Fibroblast of lung (primary cell): Measurements from ENCODE around the gene CYP2S1. TPM values are rescaled to one million over a fixed set of nuclear protein-coding genes. Genes with fewer than 3 reads are reported as not detected.
"Not testable (repeated sequence)": the region's sequence is repeated elsewhere in the genome, so short reads cannot be mapped to it uniquely, and the experiment has no call there.

Experiments
- DNase-seq, 2 donors: peaks; one replicate each; pipeline versions ENCODE4 v3.0.0 to v3.0.0-alpha.2; 2010; ENCODE audit warnings: low read depth in 2 of 2
- H2AFZ ChIP-seq: 2 replicates; pipeline ENCODE4 v1.5.1; 2012; ENCODE audit warnings: low read length, control low read depth, inconsistent platforms
- H3K27ac ChIP-seq: 2 replicates; pipeline ENCODE4 v1.5.1; 2011; ENCODE audit warnings: low read length, control low read depth; ENCODE audit not compliant: insufficient read depth
- H3K27me3 ChIP-seq: 2 replicates; pipeline ENCODE4 v1.5.1; 2011; ENCODE audit warnings: mild to moderate bottlenecking, low read length; ENCODE audit not compliant: control insufficient read depth, insufficient read depth
- H3K36me3 ChIP-seq: 2 replicates; pipeline ENCODE4 v1.5.1; 2011; ENCODE audit warnings: low read length; ENCODE audit not compliant: control insufficient read depth, insufficient read depth
- H3K4me1 ChIP-seq: 2 replicates; pipeline ENCODE4 v1.5.1; 2011; ENCODE audit warnings: low read length; ENCODE audit not compliant: control insufficient read depth, insufficient read depth; ENCODE audit errors: extremely low read depth
- H3K4me2 ChIP-seq: 2 replicates; pipeline ENCODE4 v1.5.1; 2011; ENCODE audit warnings: low read length, control low read depth; ENCODE audit not compliant: insufficient read depth; ENCODE audit errors: extremely low read depth
- H3K4me3 ChIP-seq, 4 experiments: fragments of 200-600 bp in 1 of 4; sonication (generic) in 1 of 4; replicated peaks in 1 of 4; 2 replicates each; pipeline ENCODE4 v1.5.1; 2011 to 2016; ENCODE audit warnings: low read length in 4 of 4, low read depth in 3 of 4, mild to moderate bottlenecking in 3 of 4, control low read depth in 2 of 4, inconsistent platforms in 1 of 4, mixed read lengths in 1 of 4; ENCODE audit not compliant: insufficient read depth in 1 of 4; ENCODE audit errors: control extremely low read depth in 1 of 4
- H3K79me2 ChIP-seq: 2 replicates; pipeline ENCODE4 v1.5.1; 2012; ENCODE audit warnings: mild to moderate bottlenecking, low read length, inconsistent platforms; ENCODE audit not compliant: control insufficient read depth, insufficient read depth
- H3K9ac ChIP-seq: 2 replicates; pipeline ENCODE4 v1.5.1; 2011; ENCODE audit warnings: mild to moderate bottlenecking, low read length, control low read depth; ENCODE audit not compliant: insufficient read depth
- H3K9me3 ChIP-seq: 2 replicates; pipeline ENCODE4 v1.5.1; 2012; ENCODE audit warnings: low read depth, low read length; ENCODE audit not compliant: control insufficient read depth, insufficient read depth
- H4K20me1 ChIP-seq: 2 replicates; pipeline ENCODE4 v1.5.1; 2011; ENCODE audit warnings: low read length; ENCODE audit not compliant: control insufficient read depth, insufficient read depth; ENCODE audit errors: extremely low read depth
- EZH2 ChIP-seq: IDR thresholded peaks from 2 replicates; pipeline ENCODE4 v1.5.1; 2012; ENCODE audit warnings: low read length, control low read depth, mild to moderate bottlenecking; ENCODE audit errors: missing control alignments
- polyA plus RNA-seq, 2 donors: library from polyadenylated mRNA; depleted of rRNA in 1 of 2; stranded (reverse) in 1 of 2; unstranded in 1 of 2; fragments of >200 nt; gene quantifications; 2 replicates each; pipeline ENCODE4 v1.2.1, GENCODE V29; 2011 to 2012; ENCODE audit warnings: missing spikeins in 1 of 2
- total RNA-seq: library from RNA; depleted of rRNA; stranded (reverse); fragments of >200 nt; gene quantifications from 2 replicates; pipeline ENCODE4 v1.2.1, GENCODE V29; 2014
- TF ChIP-seq, protein P1 (sequence below), 2 donors: IDR thresholded peaks in 1 of 2; conservative IDR thresholded peaks in 1 of 2; 1 replicate in 1 of 2; 2 replicates in 1 of 2; pipeline ENCODE4 v1.5.1; 2011 to 2012; ENCODE audit warnings: low read length in 2 of 2, control low read depth in 1 of 2, inconsistent platforms in 1 of 2, low read depth in 1 of 2, mild to moderate bottlenecking in 1 of 2

The CYP2S1 gene
- total and polyA plus RNA-seq, 2 donors (not counting 1 experiment from before 2014, with no cell fraction given) = 0.93 to 3.5 TPM

DNA sequence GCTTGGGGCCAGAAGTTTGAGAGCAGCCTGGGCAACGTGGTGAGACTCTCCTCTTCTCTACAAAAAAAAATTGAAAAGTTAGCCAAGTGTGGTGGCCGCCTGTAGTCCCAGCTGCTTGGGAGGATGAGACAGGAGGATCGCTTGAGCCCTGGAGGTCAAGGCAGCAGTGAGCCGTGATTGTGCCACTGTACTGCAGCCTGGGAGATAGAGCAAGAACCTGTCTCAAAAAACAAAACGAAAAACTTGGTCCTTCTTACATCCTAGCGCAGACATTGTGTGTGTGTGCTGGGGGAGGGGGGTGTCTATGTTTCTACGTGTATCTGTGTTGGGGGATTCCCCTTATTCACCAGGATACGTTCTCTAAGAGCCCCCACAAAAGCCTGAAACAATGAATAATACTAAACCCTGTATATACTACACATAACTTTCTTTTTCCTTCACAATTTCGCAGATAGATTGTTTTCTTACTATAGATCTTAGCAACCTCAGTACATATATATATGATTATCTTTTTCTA is 33.9 kb downstream of the CYP2S1 start:
- H3K79me2 ChIP-seq = peaks cover 69% of the 10 kb centered on the region
- H3K9ac ChIP-seq = peak overlapping the region; percentile 78
- H3K4me1 ChIP-seq = peaks cover 44% of the 10 kb centered on the region

DNA sequence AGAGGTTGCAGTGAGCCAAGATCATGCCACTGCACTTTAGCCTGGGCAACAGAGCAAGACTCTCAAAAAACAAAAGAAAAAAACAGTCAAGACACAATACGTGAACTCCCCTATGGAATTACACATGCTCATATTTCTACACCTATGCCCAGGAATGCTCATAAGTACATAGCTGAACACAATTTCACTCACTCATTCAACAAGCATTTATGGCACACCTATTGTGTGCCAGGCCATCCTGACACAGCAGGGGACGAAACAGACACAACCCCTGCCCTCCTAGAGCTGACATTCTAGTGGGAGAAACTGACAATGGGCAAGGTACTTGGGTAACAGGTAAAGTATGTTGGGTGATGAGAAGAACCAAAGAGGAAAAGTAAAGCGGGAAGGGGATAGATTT is 35.5 kb downstream of the CYP2S1 start:
- Histone ChIP-seq H3K4me1 (peaks cover 37% of the 10 kb centered on the region), H3K9me3 (no peaks in the 10 kb centered on the region), H3K36me3 (peaks cover 36% of the 10 kb centered on the region), H3K4me3 (no peak overlapping the region), H3K4me2 (no peak overlapping the region), H2AFZ (no peak overlapping the region), H3K27me3 (no peaks in the 10 kb centered on the region), H3K27ac (no peak overlapping the region), H4K20me1 (no peaks in the 10 kb centered on the region), H3K79me2 (peaks cover 63% of the 10 kb centered on the region), H3K9ac (no peak overlapping the region)
- TF ChIP-seq, protein P1, sequence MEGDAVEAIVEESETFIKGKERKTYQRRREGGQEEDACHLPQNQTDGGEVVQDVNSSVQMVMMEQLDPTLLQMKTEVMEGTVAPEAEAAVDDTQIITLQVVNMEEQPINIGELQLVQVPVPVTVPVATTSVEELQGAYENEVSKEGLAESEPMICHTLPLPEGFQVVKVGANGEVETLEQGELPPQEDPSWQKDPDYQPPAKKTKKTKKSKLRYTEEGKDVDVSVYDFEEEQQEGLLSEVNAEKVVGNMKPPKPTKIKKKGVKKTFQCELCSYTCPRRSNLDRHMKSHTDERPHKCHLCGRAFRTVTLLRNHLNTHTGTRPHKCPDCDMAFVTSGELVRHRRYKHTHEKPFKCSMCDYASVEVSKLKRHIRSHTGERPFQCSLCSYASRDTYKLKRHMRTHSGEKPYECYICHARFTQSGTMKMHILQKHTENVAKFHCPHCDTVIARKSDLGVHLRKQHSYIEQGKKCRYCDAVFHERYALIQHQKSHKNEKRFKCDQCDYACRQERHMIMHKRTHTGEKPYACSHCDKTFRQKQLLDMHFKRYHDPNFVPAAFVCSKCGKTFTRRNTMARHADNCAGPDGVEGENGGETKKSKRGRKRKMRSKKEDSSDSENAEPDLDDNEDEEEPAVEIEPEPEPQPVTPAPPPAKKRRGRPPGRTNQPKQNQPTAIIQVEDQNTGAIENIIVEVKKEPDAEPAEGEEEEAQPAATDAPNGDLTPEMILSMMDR (conservative IDR thresholded peaks at IDR 0.05 in 1 of 2, IDR thresholded peaks at IDR 0.05 in 1 of 2; ENCODE audit: low read depth in 1 of 2, low read length in 2 of 2) = no peak
- TF ChIP-seq EZH2 = no peak
- DNase-seq = no peak

More for the DNA sequence above, 33.9 kb downstream of the CYP2S1 start:
- Histone ChIP-seq H3K9me3 (no peaks in the 10 kb centered on the region), H3K27me3 (no peaks in the 10 kb centered on the region), H3K36me3 (peaks cover 45% of the 10 kb centered on the region), H4K20me1 (no peaks in the 10 kb centered on the region), H3K27ac (peak overlapping the region; percentile 99), H3K4me2 (peak overlapping the region; percentile 75), H2AFZ (no peak overlapping the region), H3K4me3 (peak overlapping the region in 2 of 4 experiments; percentile 15 to 51)
- TF ChIP-seq, protein P1 (conservative IDR thresholded peaks at IDR 0.05 in 1 of 2, IDR thresholded peaks at IDR 0.05 in 1 of 2; ENCODE audit: low read depth in 1 of 2, low read length in 2 of 2) = no peak
- no peak for TF ChIP-seq EZH2
- no peak for DNase-seq

DNA sequence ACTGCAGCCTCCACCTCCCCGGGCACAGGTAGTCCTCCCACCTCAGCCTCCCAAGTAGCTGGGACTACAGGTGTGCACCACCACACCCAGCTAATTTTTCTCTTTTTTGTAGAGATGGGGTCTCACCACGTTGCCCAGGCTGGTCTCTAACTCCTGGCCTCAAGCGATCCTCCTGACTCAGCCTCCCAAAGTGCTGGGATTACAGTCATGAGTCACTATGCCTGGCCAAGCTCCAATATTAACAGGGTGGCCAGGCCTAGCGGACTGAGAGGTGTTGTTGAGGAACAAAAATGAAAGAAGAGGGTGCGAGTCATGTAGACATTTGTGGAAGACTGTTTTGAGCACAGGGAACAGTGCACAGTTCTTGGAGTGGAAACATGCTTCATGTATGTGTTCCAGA is 36.3 kb downstream of the CYP2S1 start:
- Histone ChIP-seq H3K4me1 (peaks cover 28% of the 10 kb centered on the region), H3K27ac (peak overlapping the region; percentile 69), H3K79me2 (peaks cover 60% of the 10 kb centered on the region), H3K36me3 (peaks cover 37% of the 10 kb centered on the region)
- DNase-seq = peak in 1 of 2 donors; percentile 58
- H3K27me3 ChIP-seq, H3K9ac ChIP-seq, H3K4me2 ChIP-seq, H3K9me3 ChIP-seq, H4K20me1 ChIP-seq, H3K4me3 ChIP-seq, H2AFZ ChIP-seq: not testable (repeated sequence)
